Aorta (tissue), 5 donors: ENCODE results near the gene PARP12. TPM values are rescaled to one million over a fixed set of nuclear protein-coding genes. Genes with fewer than 3 reads are reported as not detected.

Experiments
- ATAC-seq: fragments of 200-7000 bp; cut with Tn5 transposase; one replicate; pipeline ENCODE4 v1.9.1; 2022; ENCODE audit warnings: moderate library complexity; ENCODE audit not compliant: low FRiP score
- DNase-seq, 2 donors: peaks; one replicate each; pipeline ENCODE4 v3.0.0-alpha.2; 2020
- H3K27ac ChIP-seq, 2 donors: one replicate each; pipeline ENCODE4 v1.5.1; 2013; ENCODE audit warnings: low read length in 2 of 2, mild to moderate bottlenecking in 2 of 2, moderate library complexity in 2 of 2, control low read depth in 1 of 2, inconsistent platforms in 1 of 2, low read depth in 1 of 2
- H3K27me3 ChIP-seq, 2 donors: one replicate each; pipeline ENCODE4 v1.6.1; 2013; ENCODE audit warnings: control low read depth in 1 of 2, low read length in 1 of 2, mild to moderate bottlenecking in 1 of 2, moderate library complexity in 1 of 2; ENCODE audit not compliant: insufficient read depth in 2 of 2, control insufficient read depth in 1 of 2
- H3K36me3 ChIP-seq, 2 donors: one replicate each; pipeline ENCODE4 v1.6.1; 2013; ENCODE audit warnings: control low read depth in 1 of 2, low read length in 1 of 2, mild to moderate bottlenecking in 1 of 2; ENCODE audit not compliant: insufficient read depth in 2 of 2, control insufficient read depth in 1 of 2
- H3K4me1 ChIP-seq, 2 donors: one replicate each; pipeline ENCODE4 v1.6.1; 2013; ENCODE audit warnings: low read length in 2 of 2, control low read depth in 1 of 2, mild to moderate bottlenecking in 1 of 2, moderate library complexity in 1 of 2; ENCODE audit not compliant: insufficient read depth in 2 of 2, control insufficient read depth in 1 of 2
- H3K4me3 ChIP-seq, 2 donors: one replicate each; pipeline ENCODE4 v1.5.1; 2013; ENCODE audit warnings: low read length in 2 of 2, control low read depth in 1 of 2, mild to moderate bottlenecking in 1 of 2
- H3K9me3 ChIP-seq: one replicate; pipeline ENCODE4 v1.6.1; 2013; ENCODE audit warnings: mild to moderate bottlenecking, low read length; ENCODE audit not compliant: control insufficient read depth
- WGBS, 2 donors: extraction: QIAGEN DNeasy Blood & Tissue Kit; methylation state at CpG; one replicate each; pipeline ENCODE4 v1.1.7; 2013; 5-methylcytosine and 5-hydroxymethylcytosine counted together
- intact Hi-C, 2 donors: fragments of 100-400 bp; cut with DNase I; formaldehyde crosslinking; loops; one replicate each; pipeline versions ENCODE4 v1.14.2 to v1.15.0; 2022
- polyA plus RNA-seq, 2 donors: library from polyadenylated mRNA; stranded (reverse); fragments of 200-250 nt; gene quantifications; one replicate each; pipeline ENCODE4 v1.2.3, GENCODE V29; 2013
- total RNA-seq, 2 donors: library from RNA; stranded (reverse); fragmentation: NEBNext Ultra II Directional; extraction: Animal tissue kit (Norgen Biotek cat#: 25700); gene quantifications; one replicate each; pipeline ENCODE4 v1.2.1, GENCODE V29; 2021
- donor health status: healthy with polysubstance abuse.
- donor health status: Bipolar disorder and iron deficiency.
- donor health status: DM: no; HTN: no; CAD: no.
- donor health status: DM: no; HTN: no; CAD: no.
- donor health status: DM: yes; HTN: yes; CAD: no.

PARP12 gene
- total and polyA plus RNA-seq, 4 donors, result 14.7 to 43.5 (median 39.8) TPM

DNA sequence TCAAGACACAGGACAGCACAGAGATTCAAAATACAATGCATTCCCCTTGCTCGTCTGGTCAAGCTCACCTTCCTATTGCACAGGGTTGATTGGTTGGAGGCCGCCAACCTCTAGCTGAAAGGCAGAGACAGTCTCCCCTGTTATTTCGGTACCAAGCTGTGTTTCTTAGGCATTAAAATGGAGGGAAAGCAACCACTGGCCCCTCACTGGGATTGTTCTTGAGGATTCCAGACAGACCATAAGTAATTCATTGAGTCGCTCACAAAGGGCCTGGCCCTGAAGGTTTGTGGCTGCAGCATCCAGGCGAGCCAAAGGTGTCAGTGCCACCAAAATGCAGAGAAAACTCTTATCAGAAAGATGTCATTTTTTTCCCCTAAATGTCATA lies 81.2 kb downstream of the PARP12 start:
- H3K27ac ChIP-seq, result no peak overlapping the region
- no peak for DNase-seq
- H3K4me3 ChIP-seq, result no peak overlapping the region
- H3K36me3 ChIP-seq, result no peaks in the 10 kb centered on the region
- WGBS, 2 donors, result 90 to 95% methylated on average over 5 of the region's 5 CpGs
- intact Hi-C loops, result no loop called here
- no peaks in the 10 kb centered on the region for H3K9me3 ChIP-seq
- ATAC-seq, result no peak
- no peaks in the 10 kb centered on the region for H3K27me3 ChIP-seq
- H3K4me1 ChIP-seq, result no peaks in the 10 kb centered on the region

DNA sequence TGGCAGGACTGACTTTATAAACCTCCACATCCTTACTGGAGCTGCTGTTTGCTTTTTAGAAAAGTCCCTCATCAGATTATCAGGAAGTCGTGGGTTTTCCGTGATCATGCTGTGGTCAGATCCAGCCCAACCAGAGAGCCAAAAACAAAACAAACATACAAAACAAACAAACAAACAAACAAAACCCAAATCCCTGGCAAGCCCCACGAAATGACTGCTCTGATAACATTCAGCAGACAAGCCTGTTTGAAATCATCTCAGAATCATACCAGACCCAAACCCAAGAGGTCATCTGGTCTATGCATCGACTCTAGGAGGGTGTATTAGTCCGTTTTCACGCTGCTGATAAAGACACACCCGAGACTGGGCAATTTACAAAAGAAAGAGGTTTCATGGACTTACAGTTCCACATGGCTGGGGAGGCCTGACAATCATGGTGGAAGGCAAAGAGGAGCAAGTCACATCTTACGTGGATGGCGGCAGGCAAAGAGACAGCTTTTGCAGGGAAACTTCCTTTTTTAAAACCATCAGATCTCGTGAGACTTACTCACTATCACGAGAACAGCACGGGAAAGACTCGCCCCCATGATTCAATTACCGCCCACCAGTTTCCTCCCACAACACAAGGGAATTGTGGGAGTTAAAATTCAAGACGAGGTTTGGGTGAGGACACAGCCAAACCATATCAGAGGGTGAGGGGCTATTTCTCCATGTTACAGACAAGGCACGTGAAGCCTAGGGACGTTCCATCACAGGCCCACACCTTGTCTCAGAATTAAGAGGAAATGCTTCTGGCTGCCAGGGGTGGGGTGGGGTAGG lies 85.7 kb downstream of the PARP12 start:
- H3K27me3 ChIP-seq, result no peaks in the 10 kb centered on the region

DNA sequence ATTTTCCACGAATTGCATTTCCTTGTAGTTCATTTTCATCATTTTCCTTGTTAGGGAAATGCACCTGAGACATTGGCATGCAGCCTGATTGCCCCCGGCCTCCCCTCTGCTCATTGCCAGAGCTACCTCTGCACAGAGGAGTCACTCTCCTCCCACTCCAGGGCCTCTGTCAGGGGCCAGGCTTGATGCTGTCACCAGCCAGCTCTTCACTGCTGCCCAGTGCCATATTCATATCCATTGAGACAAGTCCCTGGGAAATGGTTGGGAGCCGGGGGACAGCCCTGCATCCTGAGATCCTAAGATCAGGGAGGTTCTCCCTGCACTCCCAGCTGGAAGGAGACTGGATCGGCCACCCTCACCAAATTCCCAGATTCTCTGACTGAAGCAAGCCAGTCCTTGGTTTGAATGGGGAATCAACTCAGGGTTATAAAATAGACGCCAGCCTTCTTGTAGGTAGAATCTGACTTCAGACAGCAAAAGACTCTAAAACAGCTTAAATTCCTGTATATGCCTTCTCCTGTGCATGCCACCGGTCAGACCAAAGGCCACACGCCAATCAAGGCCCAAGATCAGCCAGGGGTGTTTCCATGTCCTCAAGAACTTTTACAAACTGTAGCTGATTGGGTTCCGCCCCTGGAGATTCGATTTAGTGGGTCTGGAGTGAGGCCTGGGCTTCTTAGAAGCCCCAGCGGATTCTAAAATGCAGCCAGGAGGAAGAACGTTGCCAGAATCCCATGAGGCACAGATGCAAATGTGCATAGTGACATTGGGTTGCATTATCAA lies 86.5 kb downstream of the PARP12 start:
- ATAC-seq (no peak), DNase-seq (no peak)
- no peak overlapping the region for H3K4me3 ChIP-seq
- no peak overlapping the region for H3K27ac ChIP-seq
- H3K36me3 ChIP-seq, result no peaks in the 10 kb centered on the region
- H3K4me1 ChIP-seq, result no peaks in the 10 kb centered on the region
- WGBS, 2 donors, result 86 to 89% methylated on average over 11 of the region's 11 CpGs
- intact Hi-C loops, result no loop called here
- H3K27me3 ChIP-seq, result no peaks in the 10 kb centered on the region
- H3K9me3 ChIP-seq, result no peaks in the 10 kb centered on the region

More for the DNA sequence above, 85.7 kb downstream of the PARP12 start:
- ATAC-seq (no peak), DNase-seq (no peak)
- Histone ChIP-seq H3K27ac (no peak overlapping the region), H3K36me3 (no peaks in the 10 kb centered on the region), H3K4me3 (no peak overlapping the region), H3K4me1 (no peaks in the 10 kb centered on the region), H3K9me3 (no peaks in the 10 kb centered on the region)
- 85 to 87% methylated on average over 17 of the region's 17 CpGs for WGBS, 2 donors
- intact Hi-C loops, result no loop called here

DNA sequence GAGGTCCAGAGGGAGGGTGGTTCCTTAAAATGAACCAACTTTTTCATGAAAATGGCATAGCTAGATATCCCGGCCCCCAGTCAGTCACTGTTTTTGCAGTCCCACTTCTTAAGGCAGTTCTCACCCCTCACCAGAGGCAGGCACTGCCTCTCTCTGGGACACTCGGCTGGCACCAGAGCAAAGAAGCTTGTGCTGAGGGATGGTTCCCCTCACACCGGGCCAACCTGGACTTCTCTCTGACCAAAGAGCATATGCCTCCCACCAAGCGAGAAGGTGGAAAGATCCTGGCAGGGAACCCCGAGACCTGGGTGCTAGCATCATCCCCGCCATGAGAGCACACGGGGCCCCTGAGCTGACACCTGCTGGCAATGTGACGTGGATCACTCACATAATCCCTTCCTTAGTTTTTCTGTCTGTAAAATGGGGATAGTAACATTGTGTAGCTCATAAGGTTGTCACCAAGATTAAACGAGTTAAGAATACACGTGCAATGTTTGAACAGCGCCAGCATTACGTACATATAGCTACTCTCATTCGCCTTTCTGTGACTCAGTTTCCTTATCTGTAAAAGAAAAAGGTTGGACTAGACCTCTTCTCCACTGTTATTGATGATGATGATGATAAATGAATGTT lies 88.5 kb downstream of the PARP12 start:
- H3K9me3 ChIP-seq, result no peaks in the 10 kb centered on the region
- WGBS, 2 donors, result 87 to 91% methylated on average over 13 of the region's 13 CpGs
- no peak for DNase-seq
- no peak for ATAC-seq
- no peak overlapping the region for H3K27ac ChIP-seq
- no peaks in the 10 kb centered on the region for H3K4me1 ChIP-seq
- H3K27me3 ChIP-seq, result no peaks in the 10 kb centered on the region
- no peaks in the 10 kb centered on the region for H3K36me3 ChIP-seq
- H3K4me3 ChIP-seq, result no peak overlapping the region
- intact Hi-C loops, result no loop called here

Other genes starting within 250 kb of the PARP12 start
- 10 to 100 TPM; 22.1 to 24.5 TPM for gene TBXAS1, start 233.7 kb downstream of the PARP12 start, total RNA-seq
- 10 to 100 TPM in 1 of 2 donors, 1 to 10 TPM in 1; 5.5 to 11.6 TPM for gene TBXAS1, start 233.7 kb downstream of the PARP12 start, polyA plus RNA-seq
- gene KDM7A, start 114.0 kb upstream of the PARP12 start, total RNA-seq, result 10 to 100 TPM; 19.5 to 24.9 TPM
- gene KDM7A, start 114.0 kb upstream of the PARP12 start, polyA plus RNA-seq, result 1 to 10 TPM; 4.1 to 9.5 TPM